ENCODE measurements around the gene RBBP6.

DNA sequence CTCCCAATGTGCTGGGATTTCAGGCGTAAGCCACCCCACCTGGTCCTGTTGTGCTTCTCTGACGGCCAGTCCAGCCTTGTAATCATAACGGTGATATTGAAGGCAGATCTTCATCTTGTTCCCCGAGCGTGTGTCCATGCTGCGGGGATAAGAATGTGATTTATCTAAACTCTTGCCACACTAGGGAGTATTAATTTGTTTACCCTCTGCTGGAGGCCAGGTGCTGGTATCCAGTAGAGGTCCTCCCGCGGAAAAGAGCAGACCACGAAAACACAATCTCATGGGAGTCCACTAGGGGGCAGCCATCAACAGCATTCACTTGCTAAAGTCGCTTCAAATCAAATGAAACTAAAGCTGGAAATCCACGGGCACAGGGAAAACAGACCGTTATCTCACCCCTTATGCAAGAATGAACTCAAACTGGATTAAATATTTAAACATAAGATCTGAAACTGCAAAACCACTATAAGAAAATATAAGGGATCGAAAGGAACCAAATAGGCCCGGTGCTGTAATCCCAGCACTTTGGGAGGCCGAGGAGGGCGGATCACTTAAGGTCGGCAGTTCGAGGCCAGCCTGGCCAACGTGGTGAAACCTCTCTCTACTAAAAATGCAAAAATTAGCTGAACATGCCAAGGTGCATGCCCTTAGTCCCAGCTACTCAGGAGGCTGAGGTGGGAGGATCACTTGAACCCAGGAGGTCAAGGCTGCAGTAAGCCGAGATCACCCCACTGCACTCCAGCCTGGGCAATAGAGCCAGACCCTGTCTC, 22.3 kb upstream of the RBBP6 start:
- peak; percentile 69 to 86 (median 78) for TF ChIP-seq CTCF (IDR thresholded peaks at IDR 0.05)
- no peak for TF ChIP-seq POLR2A (IDR thresholded peaks at IDR 0.05)

Data from esophagus squamous epithelium (tissue), 4 donors.